Measurements from ENCODE around the gene VPS26B.
"Not testable (repeated sequence)": the region's sequence is repeated elsewhere in the genome, so short reads cannot be mapped to it uniquely, and the experiment has no call there.

Gene VPS26B

GRCh38 chr11:134283461-134284230, 59.2 kb downstream of the VPS26B start:
- DNase-seq: no peak

GRCh38 chr11:134284349-134284748, 59.9 kb downstream of the VPS26B start:
- DNase-seq: not testable (repeated sequence)

DNA sequence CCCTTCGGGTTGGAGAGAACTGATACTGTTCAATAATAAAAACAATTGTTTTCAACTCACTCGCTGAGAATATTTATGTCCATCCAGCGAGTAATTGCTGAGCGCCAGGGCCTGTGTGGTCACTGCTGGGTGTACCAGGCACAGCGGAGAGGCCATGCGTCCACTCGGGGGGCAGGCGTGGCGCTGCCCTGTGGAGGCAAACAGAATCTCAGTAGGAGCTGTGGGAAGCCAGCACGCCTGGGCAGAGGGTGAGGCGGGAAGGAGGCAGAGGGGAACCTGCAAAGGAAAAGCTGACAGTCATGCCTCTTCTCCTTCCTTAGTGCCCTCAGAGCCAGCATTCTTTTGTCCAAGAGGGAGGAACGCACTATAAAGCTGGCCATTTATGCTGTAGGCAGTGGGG, 63.1 kb downstream of the VPS26B start:
- no peak for DNase-seq

GRCh38 chr11:134288486-134288885, 64.0 kb downstream of the VPS26B start:
- no peak for DNase-seq

DNA sequence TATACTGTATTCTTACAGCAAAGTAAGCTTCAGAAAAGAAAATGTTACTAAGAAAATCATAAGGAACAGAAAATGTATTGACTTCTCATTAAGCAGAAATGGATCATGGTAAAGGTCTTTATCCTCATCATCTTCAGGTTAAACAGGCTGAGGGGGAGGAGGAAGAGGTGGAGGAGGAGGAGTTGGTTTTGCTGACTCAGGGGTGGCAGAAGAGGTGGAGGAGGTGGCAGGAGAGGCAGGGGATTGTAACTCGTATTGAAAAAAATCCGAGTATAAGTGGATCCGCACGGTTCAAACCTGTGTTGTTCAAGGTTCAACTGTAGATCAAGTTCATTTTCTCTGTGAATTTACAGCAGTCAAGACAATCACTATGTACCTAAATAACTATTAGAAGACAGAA, 64.7 kb downstream of the VPS26B start:
- DNase-seq: no peak

GRCh38 chr11:134289789-134290188, 65.3 kb downstream of the VPS26B start:
- DNase-seq: no peak

DNA sequence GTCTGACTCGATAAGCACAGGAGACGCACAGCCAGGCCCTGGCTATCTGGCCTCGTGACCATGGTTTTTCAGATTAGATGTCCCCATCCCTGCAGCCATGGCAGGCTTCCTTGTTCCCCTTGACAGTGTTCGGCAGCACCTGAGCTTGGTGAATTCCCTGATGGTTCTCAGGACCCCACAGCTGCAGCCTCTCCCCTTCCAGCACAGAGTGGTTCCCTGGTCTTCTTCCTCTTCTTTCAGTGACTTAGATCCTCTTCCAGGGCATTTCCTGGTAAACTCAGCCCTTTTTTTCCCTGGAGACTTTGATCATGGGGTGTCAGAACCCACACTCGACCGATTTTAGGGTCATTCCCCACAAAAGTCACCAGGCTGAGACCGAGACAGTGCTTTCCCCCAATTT, 66.2 kb downstream of the VPS26B start:
- no peak for DNase-seq

DNA sequence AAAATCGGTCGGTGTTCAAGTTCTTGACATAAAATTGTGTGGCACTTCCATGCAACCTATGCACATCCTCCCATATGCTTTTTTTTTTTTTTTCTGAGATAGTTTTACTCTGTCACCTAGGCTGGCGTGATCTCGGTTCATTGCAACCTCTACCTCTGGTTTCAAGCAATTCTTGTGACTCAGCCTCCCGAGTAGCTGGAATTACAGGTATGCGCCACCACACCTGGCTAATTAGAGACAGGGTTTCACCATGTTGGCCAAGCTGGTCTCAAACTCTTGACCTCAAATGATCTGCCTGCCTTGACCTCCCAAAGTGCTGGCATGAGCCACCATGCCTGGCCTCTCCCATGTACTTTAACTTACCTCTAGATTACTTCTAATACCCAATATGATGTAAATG, 66.7 kb downstream of the VPS26B start:
- DNase-seq: no peak

- DNase-seq: no peak
Measured at GRCh38 chr11:134292661-134293060, 68.2 kb downstream of the VPS26B start.

- no peak for DNase-seq
Measured at GRCh38 chr11:134293119-134294113, 68.9 kb downstream of the VPS26B start.

DNA sequence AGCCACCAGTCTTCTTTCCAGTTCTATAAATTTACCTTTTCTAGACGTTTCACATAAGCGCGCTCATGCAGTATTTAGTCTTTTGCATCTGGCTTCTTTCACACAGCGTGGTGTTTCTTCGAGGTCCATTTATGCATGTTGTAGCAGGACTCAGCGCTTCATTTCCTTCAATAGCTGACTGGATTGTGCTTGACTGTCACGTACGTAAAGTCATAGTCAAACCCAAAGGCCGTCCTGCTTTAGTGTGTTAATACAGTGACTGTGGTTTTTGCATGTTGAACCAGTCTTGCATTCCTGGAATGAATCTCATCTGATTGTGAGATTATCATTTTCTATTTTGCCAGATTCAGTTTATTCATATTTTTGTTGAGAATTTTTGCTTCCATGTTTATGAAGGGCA, 70.2 kb downstream of the VPS26B start:
- DNase-seq: no peak
